Caki2 (cell line): ENCODE measurements around the gene ASAP2. TPM values are rescaled to one million over a fixed set of nuclear protein-coding genes. Genes with fewer than 3 reads are reported as not detected.

Source experiments
- DNase-seq: peaks from one replicate; pipeline ENCODE4 v3.0.0-alpha.2; 2015; ENCODE audit warnings: low read depth
- in situ Hi-C: cut with HindIII; loops from 2 replicates; pipeline ENCODE4 v1.10.0; 2016; ENCODE audit warnings: low sequenced_read_pairs, low pct_unique_long_range_greater_than_20kb, mixed read lengths
- total RNA-seq: library from RNA; depleted of rRNA; stranded (reverse); fragments of >200 nt; shearing (Covaris generic); gene quantifications from 2 replicates; pipeline ENCODE4 v1.2.3, GENCODE V29; 2014; ENCODE audit warnings: low replicate concordance

ASAP2 gene
- total RNA-seq, 1 experiment from 2014 or later, result 33.8 TPM

GRCh38 chr2:9279426-9279825, 72.8 kb downstream of the ASAP2 start:
- no peak for DNase-seq
- in situ Hi-C loops, result no loop called here

- no peak for DNase-seq
- in situ Hi-C loops, result no loop called here
Measured at GRCh38 chr2:9280224-9280623, 73.6 kb downstream of the ASAP2 start.

DNA sequence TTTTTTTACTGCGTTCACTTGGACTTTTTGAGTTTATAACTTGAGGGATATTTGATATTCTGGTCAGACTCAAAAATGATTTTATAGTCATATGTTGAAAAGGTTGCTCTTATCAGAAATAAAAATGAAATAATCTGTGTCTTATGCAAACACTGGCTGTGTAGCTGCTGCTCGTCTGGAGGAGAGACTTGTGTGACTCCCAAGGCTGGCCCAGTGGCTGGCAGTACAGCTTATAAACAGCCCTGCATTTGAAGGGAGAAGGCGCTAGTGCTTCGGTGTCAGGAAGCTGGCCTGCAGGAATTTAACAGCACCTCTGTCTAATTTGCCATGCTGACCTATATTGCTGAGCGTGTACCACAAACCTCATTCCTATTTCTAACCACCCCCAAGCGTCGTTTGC, 74.5 kb downstream of the ASAP2 start:
- in situ Hi-C loops, result no loop called here
- no peak for DNase-seq

GRCh38 chr2:9282128-9283112, 75.8 kb downstream of the ASAP2 start:
- in situ Hi-C loops, result no loop called here
- DNase-seq, result no peak

DNA sequence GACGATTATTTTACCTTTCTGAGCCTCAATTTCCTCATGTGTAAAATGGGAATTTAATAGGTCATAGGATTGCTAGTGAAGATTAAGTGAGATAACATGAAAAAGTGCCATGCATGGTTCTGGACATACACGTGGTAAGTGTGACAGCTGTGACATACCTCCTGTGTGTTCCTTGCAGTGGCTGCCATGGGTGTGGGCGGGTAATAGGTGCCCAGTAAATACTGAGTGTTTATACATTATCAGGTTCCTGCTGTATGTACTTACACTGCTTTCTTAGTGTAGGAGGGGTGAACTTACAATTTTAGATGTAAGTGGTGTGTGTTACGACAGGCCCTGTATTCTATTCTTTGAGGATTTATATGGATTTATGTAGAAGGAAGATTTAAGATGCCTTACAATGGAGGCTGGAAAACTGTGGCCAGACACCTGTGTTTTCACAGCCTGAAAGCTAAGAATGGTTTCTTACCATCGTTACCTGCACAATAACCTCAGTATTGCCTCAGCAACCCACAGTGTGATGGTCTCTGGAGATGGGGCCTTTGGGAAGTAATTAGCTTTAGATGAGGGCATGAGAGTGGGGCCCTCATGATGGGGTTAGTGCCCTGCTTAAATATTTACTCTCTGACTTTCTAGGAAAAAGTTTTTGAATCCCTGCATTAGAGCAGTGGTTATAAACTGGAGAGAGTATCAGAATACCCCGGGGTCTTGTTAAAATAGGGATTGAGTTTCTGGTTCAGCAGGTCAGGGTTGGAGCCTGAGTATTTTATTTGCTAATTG, 78.1 kb downstream of the ASAP2 start:
- in situ Hi-C loops, result no loop called here

GRCh38 chr2:9285385-9285920, 78.8 kb downstream of the ASAP2 start:
- no peak for DNase-seq
- in situ Hi-C loops, result no loop called here

More for the DNA sequence above, 78.1 kb downstream of the ASAP2 start:
- DNase-seq, result no peak

DNA sequence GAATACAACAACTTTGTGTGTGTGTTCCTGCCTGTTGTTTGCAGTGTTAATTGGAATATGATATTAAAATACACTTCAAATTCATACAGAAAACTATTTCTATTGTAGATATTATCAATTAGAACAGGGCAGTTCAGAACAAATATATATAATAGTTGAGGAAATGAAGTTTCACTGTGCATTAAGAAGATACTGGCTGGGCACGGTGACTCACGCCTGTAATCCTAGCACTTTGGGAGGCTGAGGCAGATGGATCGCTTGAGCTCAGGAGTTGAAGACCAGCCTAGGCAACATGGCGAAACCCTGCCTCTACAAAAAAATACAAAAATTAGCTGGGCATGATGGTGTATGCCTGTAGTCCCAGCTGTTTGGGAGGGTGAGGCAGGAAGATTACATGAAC, 79.3 kb downstream of the ASAP2 start:
- in situ Hi-C loops, result no loop called here
- DNase-seq, result no peak

DNA sequence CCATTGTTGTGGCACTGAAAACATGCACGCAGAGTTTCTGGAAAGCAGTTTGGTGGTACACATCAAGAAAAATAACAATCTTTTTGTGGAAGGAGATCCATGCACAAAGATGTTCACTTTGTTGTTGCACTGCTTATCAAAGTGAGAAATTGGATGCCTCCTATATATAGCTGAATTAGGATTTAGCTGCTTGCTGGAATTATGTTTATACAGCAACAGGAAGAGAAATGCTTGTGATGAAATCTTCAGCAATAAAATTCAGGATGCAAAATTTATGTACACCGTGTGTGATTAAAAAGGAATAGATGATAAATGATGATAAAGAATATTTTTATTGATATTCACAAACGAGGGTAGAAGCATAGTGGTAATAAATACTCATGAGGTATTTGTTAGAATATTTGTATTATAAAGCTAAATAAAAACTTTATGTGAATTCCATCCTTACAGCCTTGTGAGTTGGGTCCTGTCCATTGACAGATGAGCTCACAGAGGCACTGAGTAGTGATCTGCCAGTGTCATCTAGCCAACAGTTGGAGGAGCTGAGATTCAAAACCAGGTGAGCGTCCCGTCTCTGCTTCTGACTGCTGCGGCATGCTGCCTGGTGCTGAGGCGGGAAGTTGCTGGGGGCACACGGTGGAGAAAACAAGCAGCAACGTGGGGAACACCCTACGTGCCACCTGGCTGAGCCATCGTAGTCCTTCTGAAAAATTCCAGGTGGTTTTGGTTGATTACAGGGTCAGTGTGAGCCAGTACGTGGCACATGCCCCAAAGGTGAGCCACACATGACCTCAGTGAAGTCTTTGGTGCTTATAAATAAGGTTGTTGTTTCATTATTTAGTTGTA, 80.2 kb downstream of the ASAP2 start:
- no peak for DNase-seq
- in situ Hi-C loops, result no loop called here

DNA sequence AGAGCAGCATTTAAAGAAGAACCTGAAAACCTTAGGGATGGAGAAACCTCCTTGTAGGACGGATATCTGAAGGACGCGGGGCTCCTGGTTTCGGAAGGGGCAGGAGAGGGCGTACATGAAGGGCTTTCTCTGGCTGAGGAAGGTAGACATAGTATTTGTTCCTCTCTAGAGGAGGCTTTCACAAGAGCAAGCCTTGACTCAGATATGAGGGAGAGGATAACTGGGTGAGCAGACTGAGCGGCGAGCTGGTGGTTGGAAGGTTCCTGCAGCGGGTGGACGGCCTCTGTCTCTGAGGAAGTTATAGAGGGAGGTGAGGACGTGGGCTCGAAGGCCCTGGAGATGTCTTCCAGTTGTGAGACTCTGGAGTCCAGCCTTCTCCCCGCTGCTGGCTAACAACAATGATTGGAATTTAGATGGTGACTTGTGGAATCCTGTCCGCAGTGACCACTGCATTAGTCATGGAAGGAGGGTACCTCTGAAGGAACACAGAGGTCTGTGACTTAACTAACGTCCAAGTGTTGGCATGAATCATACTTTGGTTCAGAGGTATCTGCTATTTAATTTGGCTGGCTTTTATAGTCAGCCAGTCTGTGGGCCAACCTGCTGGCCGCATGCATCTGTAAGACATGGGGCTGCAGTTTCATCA, 80.9 kb downstream of the ASAP2 start:
- peak; percentile 97 for DNase-seq
- in situ Hi-C loops, result no loop called here

- in situ Hi-C loops, result no loop called here
- DNase-seq, result peak; percentile 88
Measured at GRCh38 chr2:9288233-9288632, 81.6 kb downstream of the ASAP2 start.

DNA sequence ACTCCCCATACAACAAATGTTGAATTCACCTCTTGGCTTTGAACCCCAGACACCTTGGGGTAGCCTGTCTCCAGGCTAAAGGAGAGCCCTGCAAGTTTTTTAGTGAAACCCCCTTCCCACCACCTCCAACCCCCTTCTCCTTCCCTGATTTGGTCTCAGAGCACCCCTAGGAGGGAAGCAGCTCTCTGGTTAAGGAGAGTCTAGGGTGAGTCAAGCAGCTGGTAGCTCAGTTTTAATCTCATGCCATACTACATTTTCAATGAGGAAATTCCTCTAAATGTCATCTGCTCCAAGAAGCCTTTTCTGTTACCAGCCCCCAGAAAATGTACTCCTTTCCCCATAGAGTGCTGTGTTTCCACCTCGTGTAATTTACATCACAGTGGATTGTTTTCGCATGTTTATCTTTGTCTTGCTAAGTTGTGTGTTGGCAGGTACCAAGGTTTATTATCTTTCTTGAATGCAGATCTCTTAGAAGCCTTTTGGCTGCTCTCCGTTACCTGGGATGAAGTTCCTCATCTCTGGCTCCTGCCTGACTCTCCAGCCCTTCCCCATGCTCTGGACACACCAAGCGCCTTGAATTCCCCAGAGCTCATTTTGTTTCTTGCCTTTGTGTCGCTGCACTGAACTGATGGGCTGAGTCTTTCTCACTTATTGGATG, 82.2 kb downstream of the ASAP2 start:
- in situ Hi-C loops, result no loop called here
- no peak for DNase-seq

DNA sequence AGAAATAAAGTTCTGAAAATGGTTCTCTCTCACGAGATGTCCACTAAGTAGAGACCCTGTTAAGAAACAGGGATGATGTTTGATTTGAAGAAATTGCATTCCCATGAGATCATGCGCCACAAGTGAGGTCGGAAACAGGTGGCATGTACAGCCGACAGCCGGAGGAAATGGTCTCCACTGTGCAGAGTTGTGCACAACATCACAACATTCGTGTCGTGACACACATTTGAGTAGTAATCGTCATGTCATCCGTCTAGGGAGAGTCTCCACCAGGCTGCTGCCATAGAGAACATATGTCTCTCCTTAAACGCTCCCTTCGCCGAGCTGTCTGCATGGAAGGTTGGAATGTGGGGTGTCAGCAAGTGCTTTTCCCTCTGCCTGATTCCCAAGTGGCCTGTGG, 84.7 kb downstream of the ASAP2 start:
- DNase-seq, result no peak
- in situ Hi-C loops, result no loop called here

GRCh38 chr2:9291866-9292265, 85.3 kb downstream of the ASAP2 start:
- no peak for DNase-seq
- in situ Hi-C loops, result no loop called here

DNA sequence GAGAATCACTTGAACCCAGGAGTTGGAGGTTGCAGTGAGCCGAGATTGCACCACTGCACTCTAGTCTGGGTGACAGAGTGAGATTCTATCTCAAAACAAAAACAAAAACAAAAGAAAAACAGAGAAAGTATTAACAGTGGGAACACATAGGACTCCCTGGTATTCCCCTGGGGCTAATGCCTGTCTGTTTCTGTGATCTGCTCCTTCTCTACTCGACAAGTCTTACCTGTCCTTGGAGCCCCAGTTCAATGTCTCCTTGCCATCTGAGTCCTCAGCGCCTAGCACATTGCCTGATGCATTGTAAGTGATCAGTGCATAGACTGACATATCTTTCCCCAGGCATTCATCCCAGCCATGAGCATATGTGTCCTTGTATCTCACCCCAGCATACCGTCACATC, 85.8 kb downstream of the ASAP2 start:
- DNase-seq, result no peak
- in situ Hi-C loops, result no loop called here

DNA sequence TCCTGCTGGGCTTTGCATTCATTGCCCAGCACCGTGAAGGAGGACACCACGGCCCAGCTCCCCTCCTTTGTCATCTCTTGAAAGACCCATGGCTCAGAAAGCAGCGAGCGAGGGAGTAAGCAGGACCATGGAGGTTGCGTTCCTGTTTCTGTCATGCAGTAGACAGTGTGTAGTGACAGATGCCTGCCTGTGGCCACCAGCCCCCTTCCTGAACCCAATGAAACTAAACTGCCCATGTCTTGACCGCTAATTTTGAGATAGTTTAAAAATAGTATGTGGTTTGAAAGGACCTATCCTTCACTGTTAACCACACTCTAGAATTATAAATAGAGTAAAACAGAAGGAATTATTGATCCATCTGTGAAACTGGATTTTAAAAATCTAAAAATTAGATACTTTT, 88.2 kb downstream of the ASAP2 start:
- in situ Hi-C loops, result no loop called here
- DNase-seq, result no peak

DNA sequence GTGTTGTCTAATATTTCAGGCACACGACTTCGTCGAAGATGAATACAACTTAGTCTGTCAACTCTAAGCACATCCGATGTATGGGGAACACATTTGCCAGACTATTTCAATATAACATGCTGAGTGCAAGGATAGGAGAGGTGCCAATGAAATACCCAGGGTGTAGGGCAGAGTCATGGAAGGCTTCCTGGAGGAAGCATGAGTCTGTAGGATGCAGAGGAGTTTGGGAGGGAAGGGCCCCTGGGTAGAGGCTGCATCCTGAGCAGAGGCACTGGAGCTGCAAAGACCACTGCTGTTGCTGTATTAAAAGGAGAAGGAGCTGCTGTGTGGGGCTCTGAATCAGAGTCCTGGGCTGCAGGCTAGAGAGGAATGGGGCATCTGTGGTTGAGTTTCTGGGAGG, 89.9 kb downstream of the ASAP2 start:
- in situ Hi-C loops, result no loop called here
- no peak for DNase-seq

DNA sequence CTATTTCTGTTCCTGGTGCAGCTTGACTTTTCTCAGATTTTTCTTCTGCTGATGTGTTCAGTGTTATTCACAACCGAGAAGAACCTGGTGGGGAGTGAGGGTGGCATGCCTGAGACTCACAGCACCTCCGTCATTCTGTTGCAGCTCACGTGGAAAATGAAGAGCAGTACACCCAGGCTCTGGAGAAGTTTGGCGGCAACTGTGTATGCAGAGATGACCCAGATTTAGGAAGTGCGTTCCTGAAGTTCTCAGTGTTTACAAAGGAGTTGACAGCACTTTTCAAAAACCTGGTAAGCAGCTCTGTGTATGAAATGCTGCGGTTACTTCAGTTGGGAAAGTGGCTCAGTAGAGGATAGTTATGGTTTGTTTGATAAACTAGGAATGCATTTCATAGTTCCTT, 90.5 kb downstream of the ASAP2 start:
- in situ Hi-C loops, result no loop called here
- DNase-seq, result no peak
